T-helper 17 cell (primary cell): ENCODE results near the gene MARVELD2. TPM values are rescaled to one million over a fixed set of nuclear protein-coding genes. Genes with fewer than 3 reads are reported as not detected.
"Not testable (repeated sequence)": the region's sequence is repeated elsewhere in the genome, so short reads cannot be mapped to it uniquely, and the experiment has no call there.

ENCODE experiments used
- ATAC-seq: fragments of 150-1000 bp; cut with Tn5 transposase; 2 replicates; pipeline ENCODE4 v1.10.0; 2021; ENCODE audit warnings: mild to moderate bottlenecking, moderate library complexity
- DNase-seq, 3 donors: peaks; one replicate each; pipeline versions ENCODE4 v3.0.0 to v3.0.0-alpha.2; 2020 to 2021
- H3K9me3 ChIP-seq: one replicate; pipeline ENCODE4 v1.7.0; 2013; ENCODE audit warnings: low read length, mild to moderate bottlenecking; ENCODE audit not compliant: control insufficient read depth, poor library complexity, severe bottlenecking
- H3K27ac Mint-ChIP-seq: one replicate; pipeline ENCODE4 v1.8.0; 2022; ENCODE audit warnings: mild to moderate bottlenecking, moderate library complexity, mixed read lengths
- H3K27me3 Mint-ChIP-seq: one replicate; pipeline ENCODE4 v1.8.0; 2022; ENCODE audit warnings: mixed read lengths
- H3K36me3 Mint-ChIP-seq: one replicate; pipeline ENCODE4 v1.8.0; 2022; ENCODE audit warnings: low read depth, mixed read lengths
- H3K4me1 Mint-ChIP-seq: one replicate; pipeline ENCODE4 v1.8.0; 2022; ENCODE audit warnings: mild to moderate bottlenecking, mixed read lengths
- H3K4me3 Mint-ChIP-seq: one replicate; pipeline ENCODE4 v1.8.0; 2022; ENCODE audit warnings: mild to moderate bottlenecking, moderate library complexity, mixed read lengths
- total RNA-seq, 4 donors: library from RNA in 2 of 4; stranded (reverse) in 2 of 4; gene quantifications; one replicate each; pipeline ENCODE4 v1.2.3 and lab custom pipeline; 2022 to 2026

The MARVELD2 gene, protein sequence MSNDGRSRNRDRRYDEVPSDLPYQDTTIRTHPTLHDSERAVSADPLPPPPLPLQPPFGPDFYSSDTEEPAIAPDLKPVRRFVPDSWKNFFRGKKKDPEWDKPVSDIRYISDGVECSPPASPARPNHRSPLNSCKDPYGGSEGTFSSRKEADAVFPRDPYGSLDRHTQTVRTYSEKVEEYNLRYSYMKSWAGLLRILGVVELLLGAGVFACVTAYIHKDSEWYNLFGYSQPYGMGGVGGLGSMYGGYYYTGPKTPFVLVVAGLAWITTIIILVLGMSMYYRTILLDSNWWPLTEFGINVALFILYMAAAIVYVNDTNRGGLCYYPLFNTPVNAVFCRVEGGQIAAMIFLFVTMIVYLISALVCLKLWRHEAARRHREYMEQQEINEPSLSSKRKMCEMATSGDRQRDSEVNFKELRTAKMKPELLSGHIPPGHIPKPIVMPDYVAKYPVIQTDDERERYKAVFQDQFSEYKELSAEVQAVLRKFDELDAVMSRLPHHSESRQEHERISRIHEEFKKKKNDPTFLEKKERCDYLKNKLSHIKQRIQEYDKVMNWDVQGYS
- total RNA-seq, result under 1 TPM; 0.12 to 0.26 TPM
- 0.93 to 0.98 reads per million in 2 donors for total RNA-seq (lab: John Stamatoyannopoulos, UW)

DNA sequence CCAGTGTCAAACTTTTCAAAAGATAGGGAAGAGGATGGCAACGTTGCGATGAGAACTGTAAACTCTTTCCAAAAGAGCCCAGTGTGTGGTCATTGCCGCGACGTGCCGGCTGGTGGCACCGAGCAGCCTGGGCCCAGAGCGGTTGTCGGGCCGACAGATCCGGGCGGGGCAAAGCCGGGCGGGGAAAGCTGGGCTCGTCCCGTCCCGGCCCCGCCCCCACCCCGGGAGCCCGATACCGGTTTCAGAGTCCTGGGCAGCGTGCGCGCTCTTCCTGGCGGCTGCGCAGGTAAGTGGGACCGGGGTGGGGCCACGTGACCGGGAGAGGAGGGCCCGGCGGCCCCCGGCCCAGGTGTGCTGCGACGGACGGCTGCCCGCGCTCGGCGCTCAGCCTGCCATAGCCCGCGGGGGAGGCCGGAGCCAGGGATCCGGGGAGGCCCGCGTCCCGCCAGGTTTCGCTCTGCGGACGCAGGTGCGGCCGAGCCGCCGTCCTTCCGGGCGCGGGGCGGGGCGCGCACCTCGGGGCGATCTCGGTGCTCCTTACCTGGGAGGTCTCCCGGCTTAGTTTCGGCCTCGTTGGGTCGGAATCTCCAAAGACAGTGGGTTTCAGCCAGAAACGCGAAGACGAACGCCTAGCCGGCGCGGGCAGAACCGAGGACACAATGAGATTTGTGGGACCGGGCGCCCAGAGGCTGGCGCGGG lies at the start of gene MARVELD2:
Gene MARVELD2 (plus strand): TSS at position 232 of the 699 bp plus-strand sequence. CDS start 4,270 bp downstream, outside the sequence.
- no peaks in the 10 kb centered on the region for H3K27me3 Mint-ChIP-seq
- peaks cover 6% of the 10 kb centered on the region for H3K4me1 Mint-ChIP-seq
- no peaks in the 10 kb centered on the region for H3K9me3 ChIP-seq
- DNase-seq, result peak; percentile 4 to 41 (median 38)
- peak; percentile 84 for ATAC-seq
- H3K36me3 Mint-ChIP-seq, result peaks cover 8% of the 10 kb centered on the region
- H3K27ac Mint-ChIP-seq, result peak within 1 kb of the TSS; percentile 34
- peak within 1 kb of the TSS; percentile 71 for H3K4me3 Mint-ChIP-seq

GRCh38 chr5:69367697-69368279 lies 47.1 kb upstream of the MARVELD2 start:
- Mint-ChIP-seq H3K4me1 (peaks cover 19% of the 10 kb centered on the region), H3K27me3 (no peaks in the 10 kb centered on the region), H3K4me3 (peak overlapping the region; percentile 95), H3K27ac (peak overlapping the region; percentile 95), H3K36me3 (peaks cover 4% of the 10 kb centered on the region)
- no peak for DNase-seq
- H3K9me3 ChIP-seq, result no peaks in the 10 kb centered on the region
- ATAC-seq, result no peak

DNA sequence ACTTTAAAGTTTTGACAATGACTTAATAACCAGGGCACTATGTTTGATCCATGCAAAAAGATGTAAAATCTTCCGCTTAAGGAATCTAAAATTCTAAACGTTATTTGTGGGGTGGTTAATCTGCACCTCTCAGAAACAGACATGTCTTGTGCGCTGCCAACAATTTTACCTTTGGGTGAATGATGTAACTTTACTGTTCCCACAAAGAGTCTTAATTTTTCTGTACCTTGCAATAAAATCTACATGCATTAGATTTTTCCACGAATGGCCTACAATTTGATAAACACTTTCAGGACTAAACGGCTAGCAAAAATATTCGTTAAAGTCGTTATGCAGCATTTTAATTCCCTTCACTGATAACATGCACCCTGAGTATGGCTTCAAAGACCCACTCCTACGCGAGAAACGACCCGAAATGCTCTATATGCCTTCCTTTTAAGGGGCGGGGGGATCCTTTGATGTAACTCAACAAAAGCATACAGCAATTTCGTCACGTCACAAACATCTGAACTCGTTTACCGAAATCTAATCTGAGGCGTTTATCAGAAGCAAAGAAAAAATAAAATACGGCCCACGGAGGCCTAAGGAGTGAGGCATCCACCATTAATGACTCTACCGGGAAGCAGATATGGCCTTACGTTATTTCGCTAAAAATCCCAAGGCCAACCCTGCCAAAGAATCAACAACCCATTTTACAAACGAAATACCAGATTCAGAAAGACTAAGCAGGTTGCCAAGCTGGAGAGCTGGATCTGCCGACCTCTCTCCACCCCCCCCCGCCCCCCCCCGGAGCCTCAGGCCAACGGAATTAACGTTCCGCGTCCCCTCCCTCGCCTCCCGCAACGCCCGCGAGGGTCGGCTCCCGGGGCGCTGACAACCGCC lies 46.2 kb upstream of the MARVELD2 start:
- DNase-seq (no peak), ATAC-seq (peak; percentile 18)
- Mint-ChIP-seq H3K4me1 (peaks cover 20% of the 10 kb centered on the region), H3K27ac (peak overlapping the region; percentile 95), H3K27me3 (no peaks in the 10 kb centered on the region), H3K4me3 (peak overlapping the region; percentile 95), H3K36me3 (peaks cover 4% of the 10 kb centered on the region)
- H3K9me3 ChIP-seq, result no peaks in the 10 kb centered on the region

- Mint-ChIP-seq H3K4me3 (peak within 1 kb of the TSS; percentile 95), H3K4me1 (peaks cover 20% of the 10 kb centered on the region), H3K27ac (peak within 1 kb of the TSS; percentile 95), H3K36me3 (peaks cover 4% of the 10 kb centered on the region), H3K27me3 (no peaks in the 10 kb centered on the region)
- peak; percentile 83 to 86 (median 84) for DNase-seq
- ATAC-seq, result peak; percentile 93
- no peaks in the 10 kb centered on the region for H3K9me3 ChIP-seq
Measured at GRCh38 chr5:69369340-69370121, 45.4 kb upstream of the MARVELD2 start, which contains the start of the genes AK6, RAD17 and TAF9. AK6 (minus strand) TSS chr5:69369520; CDS start chr5:69369490, 30 bp downstream. RAD17 (plus strand) TSS chr5:69369818; CDS start chr5:69372209, 2,391 bp downstream. TAF9 (minus strand) TSS chr5:69369520; CDS start chr5:69365737, 3,783 bp downstream.

- peak overlapping the region; percentile 95 for H3K27ac Mint-ChIP-seq
- H3K4me3 Mint-ChIP-seq, result peak overlapping the region; percentile 95
- H3K4me1 Mint-ChIP-seq, result peaks cover 19% of the 10 kb centered on the region
Measured at GRCh38 chr5:69370335-69370734, 44.6 kb upstream of the MARVELD2 start.

DNA sequence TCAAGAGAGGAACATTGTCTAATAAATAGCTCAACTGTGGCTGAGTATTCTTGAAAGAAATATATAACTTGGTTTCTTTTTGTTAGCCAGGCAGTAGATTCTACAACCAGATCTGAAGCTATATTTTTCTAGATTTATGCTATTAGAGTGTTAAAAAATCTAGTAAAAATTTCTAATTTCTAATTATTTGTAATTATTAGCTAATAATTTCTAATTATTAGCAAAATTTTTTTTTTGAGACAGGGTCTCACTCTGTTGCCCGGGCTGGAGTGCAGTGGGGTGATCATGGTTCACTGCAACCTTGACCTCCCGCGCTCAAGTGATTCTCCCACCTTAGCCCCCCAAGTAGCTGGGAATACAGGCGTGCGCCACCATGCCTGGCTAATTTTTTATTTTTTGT lies 42.5 kb upstream of the MARVELD2 start:
- Mint-ChIP-seq H3K36me3 (peaks cover 3% of the 10 kb centered on the region), H3K27me3 (no peaks in the 10 kb centered on the region), H3K27ac (no peak overlapping the region), H3K4me3 (no peak overlapping the region), H3K4me1 (peaks cover 16% of the 10 kb centered on the region)
- ATAC-seq (no peak), DNase-seq (no peak)
- no peaks in the 10 kb centered on the region for H3K9me3 ChIP-seq

More at GRCh38 chr5:69370335-69370734, 44.6 kb upstream of the MARVELD2 start:
- not testable (repeated sequence) for H3K9me3 ChIP-seq, H3K27me3 Mint-ChIP-seq, H3K36me3 Mint-ChIP-seq, ATAC-seq, DNase-seq

DNA sequence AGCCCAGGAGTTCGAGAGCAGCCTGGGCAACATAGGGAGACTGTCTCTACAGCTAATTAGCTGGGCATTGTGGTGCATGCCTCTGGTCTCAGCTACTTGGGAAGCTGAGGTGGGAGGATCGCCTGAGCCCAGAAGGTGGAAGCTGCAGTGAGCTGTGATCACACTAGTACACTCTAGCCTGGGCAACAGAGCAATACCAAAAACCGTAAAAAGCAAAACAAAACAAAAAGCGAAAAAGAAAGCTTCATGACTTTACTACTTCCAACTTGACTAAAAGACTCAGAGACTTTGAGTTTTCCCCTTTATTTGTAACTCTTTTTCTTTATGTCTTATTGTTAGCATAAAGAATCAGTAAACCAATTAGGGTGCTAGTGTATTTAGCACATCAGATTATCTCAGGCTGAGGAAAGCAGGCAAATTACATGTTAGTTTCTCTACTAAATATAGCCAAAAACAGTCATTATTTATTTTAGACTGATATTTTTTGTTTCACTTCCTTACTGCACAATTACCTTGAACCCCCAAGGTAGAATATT lies 39.9 kb upstream of the MARVELD2 start:
- H3K36me3 Mint-ChIP-seq, result peaks cover 3% of the 10 kb centered on the region
- no peaks in the 10 kb centered on the region for H3K9me3 ChIP-seq
- DNase-seq, result no peak
- H3K27me3 Mint-ChIP-seq, result no peaks in the 10 kb centered on the region
- peak overlapping the region; percentile 76 for H3K27ac Mint-ChIP-seq
- ATAC-seq, result no peak
- peaks cover 5% of the 10 kb centered on the region for H3K4me1 Mint-ChIP-seq
- no peak overlapping the region for H3K4me3 Mint-ChIP-seq

- DNase-seq, result no peak
- no peak for ATAC-seq
- Mint-ChIP-seq H3K27ac (no peak overlapping the region), H3K36me3 (peaks cover 3% of the 10 kb centered on the region), H3K4me1 (peaks cover 2% of the 10 kb centered on the region), H3K27me3 (no peaks in the 10 kb centered on the region), H3K4me3 (no peak overlapping the region)
- H3K9me3 ChIP-seq, result no peaks in the 10 kb centered on the region
Measured at GRCh38 chr5:69378376-69378775, 36.5 kb upstream of the MARVELD2 start.

DNA sequence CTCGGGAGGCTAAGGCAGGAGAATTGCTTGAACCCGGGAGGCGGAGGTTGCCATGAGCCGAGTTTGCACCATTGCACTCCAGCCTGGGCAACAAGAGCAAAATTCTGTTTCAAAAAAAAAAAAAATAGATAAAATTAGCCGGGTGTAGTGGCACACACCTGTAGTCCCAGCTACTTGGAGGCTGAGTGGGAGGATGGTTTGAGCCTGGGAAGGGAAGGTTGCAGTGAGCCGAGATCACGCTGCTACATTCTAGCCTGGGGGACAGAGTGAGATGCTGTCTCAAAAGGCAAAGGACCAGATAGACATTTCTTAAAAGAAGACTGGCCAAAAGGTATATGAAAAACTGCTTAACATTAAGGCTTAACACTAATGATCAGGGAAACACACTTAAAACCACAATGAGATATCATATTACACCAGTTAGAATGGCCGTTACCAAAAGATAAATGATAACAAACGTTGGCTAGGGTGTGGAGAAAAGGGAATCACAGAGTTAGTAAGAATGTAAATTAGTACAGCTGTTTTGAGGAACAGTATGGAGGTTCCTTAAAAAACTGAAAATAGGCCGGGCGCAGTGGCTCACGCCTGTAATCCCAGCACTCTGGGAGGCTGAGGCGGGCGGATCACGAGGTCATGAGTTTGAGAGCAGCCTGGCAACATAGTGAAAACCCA lies 10.1 kb upstream of the MARVELD2 start:
- no peaks in the 10 kb centered on the region for H3K27me3 Mint-ChIP-seq
- H3K36me3 Mint-ChIP-seq, result peaks cover 7% of the 10 kb centered on the region
- H3K9me3 ChIP-seq, result no peaks in the 10 kb centered on the region
- no peak overlapping the region for H3K27ac Mint-ChIP-seq
- DNase-seq (no peak), ATAC-seq (no peak)
- H3K4me3 Mint-ChIP-seq, result no peak overlapping the region
- H3K4me1 Mint-ChIP-seq, result peaks cover 2% of the 10 kb centered on the region

- Mint-ChIP-seq H3K36me3 (peaks cover 9% of the 10 kb centered on the region), H3K4me1 (peaks cover 6% of the 10 kb centered on the region), H3K4me3 (peak overlapping the region; percentile 53), H3K27ac (peak overlapping the region; percentile 34), H3K27me3 (no peaks in the 10 kb centered on the region)
- DNase-seq (no peak), ATAC-seq (no peak)
- no peaks in the 10 kb centered on the region for H3K9me3 ChIP-seq
Measured at GRCh38 chr5:69415584-69415958, 655 bp downstream of the MARVELD2 start.

GRCh38 chr5:69416180-69416579 lies 1.3 kb downstream of the MARVELD2 start:
- peak overlapping the region; percentile 53 for H3K4me3 Mint-ChIP-seq
- ATAC-seq (no peak), DNase-seq (no peak)
- H3K27me3 Mint-ChIP-seq, result no peaks in the 10 kb centered on the region
- no peaks in the 10 kb centered on the region for H3K9me3 ChIP-seq
- H3K4me1 Mint-ChIP-seq, result peaks cover 6% of the 10 kb centered on the region
- H3K27ac Mint-ChIP-seq, result peak overlapping the region; percentile 34
- peaks cover 9% of the 10 kb centered on the region for H3K36me3 Mint-ChIP-seq
